Measurements from ENCODE around the gene TBC1D32. TPM values are rescaled to one million over a fixed set of nuclear protein-coding genes. Genes with fewer than 3 reads are reported as not detected.

TBC1D32 gene
- polyA plus RNA-seq, 1 donor (not counting 4 experiments of a cell fraction or from before 2014, with no cell fraction given): 6.7 TPM

DNA sequence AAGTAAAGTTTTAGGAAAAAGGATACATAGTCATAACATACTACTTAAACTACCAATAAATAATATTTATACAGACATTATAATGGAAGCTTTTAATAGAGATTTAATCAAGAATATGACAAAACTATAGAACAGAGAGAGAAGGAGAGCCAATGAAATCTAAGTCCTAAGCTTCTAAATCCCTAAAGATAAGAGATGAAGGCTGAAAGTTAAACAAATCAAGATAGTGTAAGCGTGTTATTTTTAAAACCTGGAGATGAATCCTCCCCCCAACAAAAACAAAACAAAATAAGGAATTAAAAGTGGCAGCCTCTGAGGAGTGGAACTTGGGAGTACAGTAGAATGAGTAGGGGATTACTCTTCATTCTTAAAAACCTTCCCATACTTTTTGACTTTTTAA is 145.9 kb downstream of the TBC1D32 start:
- no peak overlapping the region for H2AFZ ChIP-seq (ENCODE audit: control insufficient read depth, low read length)
- no peak overlapping the region for H3K9ac ChIP-seq (ENCODE audit: control insufficient read depth, extremely low read depth, insufficient read depth, low read length)
- no peak overlapping the region for H3K4me3 ChIP-seq (ENCODE audit: control insufficient read depth in 2 of 3, extremely low read depth in 1 of 3, insufficient read depth in 2 of 3, low read depth in 1 of 3, low read length in 3 of 3)
- H3K9me1 ChIP-seq (ENCODE audit: control insufficient read depth, extremely low read depth, insufficient read depth, low read length): no peaks in the 10 kb centered on the region
- no peaks in the 10 kb centered on the region for H3K9me3 ChIP-seq (ENCODE audit: control insufficient read depth, low read depth, low read length)
- H3K27me3 ChIP-seq (ENCODE audit: control insufficient read depth, extremely low read depth, insufficient read depth, low read length): no peaks in the 10 kb centered on the region
- H3K79me2 ChIP-seq (ENCODE audit: control insufficient read depth, insufficient read depth, low read length): no peaks in the 10 kb centered on the region
- H3K27ac ChIP-seq (ENCODE audit: control insufficient read depth, insufficient read depth, low read length): no peak overlapping the region
- H4K20me1 ChIP-seq (ENCODE audit: control insufficient read depth, extremely low read depth, insufficient read depth, low read length): no peaks in the 10 kb centered on the region
- dilution Hi-C loops (cut with MboI; ENCODE audit: extremely low pct_ligation_motif_present, low sequenced_read_pairs): no loop called here
- H3K4me1 ChIP-seq (ENCODE audit: control insufficient read depth, extremely low read depth, insufficient read depth, low read length): no peaks in the 10 kb centered on the region
- TF ChIP-seq, protein P1, sequence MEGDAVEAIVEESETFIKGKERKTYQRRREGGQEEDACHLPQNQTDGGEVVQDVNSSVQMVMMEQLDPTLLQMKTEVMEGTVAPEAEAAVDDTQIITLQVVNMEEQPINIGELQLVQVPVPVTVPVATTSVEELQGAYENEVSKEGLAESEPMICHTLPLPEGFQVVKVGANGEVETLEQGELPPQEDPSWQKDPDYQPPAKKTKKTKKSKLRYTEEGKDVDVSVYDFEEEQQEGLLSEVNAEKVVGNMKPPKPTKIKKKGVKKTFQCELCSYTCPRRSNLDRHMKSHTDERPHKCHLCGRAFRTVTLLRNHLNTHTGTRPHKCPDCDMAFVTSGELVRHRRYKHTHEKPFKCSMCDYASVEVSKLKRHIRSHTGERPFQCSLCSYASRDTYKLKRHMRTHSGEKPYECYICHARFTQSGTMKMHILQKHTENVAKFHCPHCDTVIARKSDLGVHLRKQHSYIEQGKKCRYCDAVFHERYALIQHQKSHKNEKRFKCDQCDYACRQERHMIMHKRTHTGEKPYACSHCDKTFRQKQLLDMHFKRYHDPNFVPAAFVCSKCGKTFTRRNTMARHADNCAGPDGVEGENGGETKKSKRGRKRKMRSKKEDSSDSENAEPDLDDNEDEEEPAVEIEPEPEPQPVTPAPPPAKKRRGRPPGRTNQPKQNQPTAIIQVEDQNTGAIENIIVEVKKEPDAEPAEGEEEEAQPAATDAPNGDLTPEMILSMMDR (optimal IDR thresholded peaks at IDR 0.05 in 1 of 3, IDR thresholded peaks at IDR 0.05 in 1 of 3, conservative IDR thresholded peaks at IDR 0.05 in 1 of 3; ENCODE audit: extremely low read depth in 1 of 3, insufficient read depth in 2 of 3, low read length in 3 of 3): no peak
- TF ChIP-seq EZH2 (IDR thresholded peaks at IDR 0.05; ENCODE audit: low read length): no peak
- no peak overlapping the region for H3K4me2 ChIP-seq (ENCODE audit: control insufficient read depth, extremely low read depth, insufficient read depth, low read depth, low read length)
- FAIRE-seq: no peak
- no peaks in the 10 kb centered on the region for H3K36me3 ChIP-seq (ENCODE audit: control insufficient read depth in 2 of 2, extremely low read depth in 1 of 2, insufficient read depth in 2 of 2, low read length in 2 of 2)
- DNase-seq (ENCODE audit: low read depth, low spot score): no peak

DNA sequence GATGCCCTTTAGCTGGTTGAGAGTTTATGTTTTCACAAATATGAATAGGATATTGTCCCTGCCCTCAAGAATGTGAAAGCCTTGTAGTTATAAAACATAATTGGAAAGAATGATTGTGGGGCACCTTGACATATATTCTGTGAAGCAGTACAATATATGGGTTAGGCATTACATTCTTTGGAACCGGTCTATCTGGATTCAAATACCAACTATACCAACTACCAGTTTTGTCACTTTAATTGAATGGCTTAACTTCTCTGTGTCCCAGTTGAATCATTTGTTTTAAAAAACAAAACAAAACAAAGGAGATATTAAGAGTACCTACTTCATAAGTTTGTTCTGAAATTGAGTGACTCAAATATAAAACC is 146.5 kb downstream of the TBC1D32 start:
- Histone ChIP-seq H3K9ac (ENCODE audit: control insufficient read depth, extremely low read depth, insufficient read depth, low read length) (no peak overlapping the region), H3K4me3 (ENCODE audit: control insufficient read depth in 2 of 3, extremely low read depth in 1 of 3, insufficient read depth in 2 of 3, low read depth in 1 of 3, low read length in 3 of 3) (no peak overlapping the region), H3K9me3 (ENCODE audit: control insufficient read depth, low read depth, low read length) (no peaks in the 10 kb centered on the region), H3K36me3 (ENCODE audit: control insufficient read depth in 2 of 2, extremely low read depth in 1 of 2, insufficient read depth in 2 of 2, low read length in 2 of 2) (no peaks in the 10 kb centered on the region), H3K4me1 (ENCODE audit: control insufficient read depth, extremely low read depth, insufficient read depth, low read length) (no peaks in the 10 kb centered on the region), H4K20me1 (ENCODE audit: control insufficient read depth, extremely low read depth, insufficient read depth, low read length) (no peaks in the 10 kb centered on the region), H3K4me2 (ENCODE audit: control insufficient read depth, extremely low read depth, insufficient read depth, low read depth, low read length) (no peak overlapping the region), H3K9me1 (ENCODE audit: control insufficient read depth, extremely low read depth, insufficient read depth, low read length) (no peaks in the 10 kb centered on the region), H3K79me2 (ENCODE audit: control insufficient read depth, insufficient read depth, low read length) (no peaks in the 10 kb centered on the region), H3K27me3 (ENCODE audit: control insufficient read depth, extremely low read depth, insufficient read depth, low read length) (no peaks in the 10 kb centered on the region), H2AFZ (ENCODE audit: control insufficient read depth, low read length) (no peak overlapping the region), H3K27ac (ENCODE audit: control insufficient read depth, insufficient read depth, low read length) (no peak overlapping the region)
- TF ChIP-seq, protein P1 (optimal IDR thresholded peaks at IDR 0.05 in 1 of 3, IDR thresholded peaks at IDR 0.05 in 1 of 3, conservative IDR thresholded peaks at IDR 0.05 in 1 of 3; ENCODE audit: extremely low read depth in 1 of 3, insufficient read depth in 2 of 3, low read length in 3 of 3): no peak
- no peak for TF ChIP-seq EZH2 (IDR thresholded peaks at IDR 0.05; ENCODE audit: low read length)
- FAIRE-seq (no peak), DNase-seq (ENCODE audit: low read depth, low spot score) (no peak)
- dilution Hi-C loops (cut with MboI; ENCODE audit: extremely low pct_ligation_motif_present, low sequenced_read_pairs): no loop called here
